SKM-1 (cell line): ENCODE data around the gene JARID2.

Experiments
- DNase-seq: peaks from one replicate; lab custom pipeline; 2025; ENCODE audit not compliant: unreplicated experiment; lab: John Stamatoyannopoulos, UW

Gene JARID2

DNA sequence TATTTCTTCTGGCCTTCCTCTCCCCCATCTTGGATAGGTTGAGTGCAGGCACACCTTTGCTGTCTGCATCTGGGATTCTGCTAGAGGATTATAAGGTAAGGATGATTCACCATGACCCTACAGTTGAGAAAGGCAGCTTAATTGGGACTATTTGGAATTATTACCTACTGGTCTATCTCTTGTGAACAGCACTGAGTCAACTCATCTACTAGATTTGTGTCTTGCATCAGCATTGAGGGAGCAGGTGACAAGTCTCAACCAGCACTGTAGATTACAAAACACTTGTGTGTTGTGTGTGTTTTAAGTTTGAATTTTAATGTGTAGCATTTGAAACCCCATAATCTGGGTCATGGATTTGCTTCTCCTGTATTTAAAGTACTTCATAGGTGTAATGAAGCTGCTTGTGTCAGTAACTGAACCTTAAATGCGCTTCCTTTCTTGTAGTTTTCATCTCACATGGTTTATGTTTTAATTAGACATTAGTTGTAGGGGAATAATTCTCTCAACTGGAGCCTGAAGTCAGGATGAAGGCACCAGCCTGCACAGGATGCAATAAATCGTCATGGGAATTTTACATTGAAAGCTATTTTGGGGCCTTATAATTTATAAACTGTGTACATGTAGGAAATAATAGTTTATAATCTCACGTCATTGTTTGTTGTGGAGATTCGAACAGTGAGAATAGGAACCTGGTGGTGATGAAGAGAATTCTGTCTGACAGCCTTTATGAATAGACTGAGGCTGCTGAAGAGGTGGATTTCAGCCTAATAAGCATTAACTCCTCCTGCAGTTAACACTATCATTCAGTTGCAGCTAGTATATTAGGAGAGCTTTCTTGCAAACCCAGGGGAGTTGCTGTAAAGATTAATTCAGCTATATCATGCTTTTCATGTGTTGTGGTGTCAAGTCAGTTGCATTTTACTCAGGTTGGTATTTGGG is 125.1 kb downstream of the JARID2 start:
- no peak for DNase-seq

GRCh38 chr6:15372932-15373331 is 127.1 kb downstream of the JARID2 start:
- DNase-seq = no peak

GRCh38 chr6:15374119-15374518 is 128.2 kb downstream of the JARID2 start:
- DNase-seq = no peak

DNA sequence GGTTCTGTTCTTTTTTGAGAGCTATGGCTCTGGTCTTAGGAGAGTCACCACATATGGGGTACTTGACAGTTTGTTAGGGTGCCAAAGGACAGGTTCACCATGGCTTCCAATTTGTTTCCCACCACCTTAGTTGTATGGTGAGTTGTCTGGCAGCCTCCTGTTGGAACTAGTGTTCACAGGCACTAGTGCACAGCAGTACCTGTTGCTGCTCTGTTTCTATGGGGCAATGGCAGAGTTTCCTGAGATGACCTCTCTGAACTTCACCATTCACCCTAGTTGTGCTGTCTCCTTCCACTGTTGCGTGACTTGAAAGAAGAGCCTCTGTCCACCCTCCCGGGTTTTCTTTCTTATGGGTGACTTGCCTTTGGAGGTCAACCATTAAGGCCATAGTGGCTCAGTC is 129.1 kb downstream of the JARID2 start:
- DNase-seq = no peak

DNA sequence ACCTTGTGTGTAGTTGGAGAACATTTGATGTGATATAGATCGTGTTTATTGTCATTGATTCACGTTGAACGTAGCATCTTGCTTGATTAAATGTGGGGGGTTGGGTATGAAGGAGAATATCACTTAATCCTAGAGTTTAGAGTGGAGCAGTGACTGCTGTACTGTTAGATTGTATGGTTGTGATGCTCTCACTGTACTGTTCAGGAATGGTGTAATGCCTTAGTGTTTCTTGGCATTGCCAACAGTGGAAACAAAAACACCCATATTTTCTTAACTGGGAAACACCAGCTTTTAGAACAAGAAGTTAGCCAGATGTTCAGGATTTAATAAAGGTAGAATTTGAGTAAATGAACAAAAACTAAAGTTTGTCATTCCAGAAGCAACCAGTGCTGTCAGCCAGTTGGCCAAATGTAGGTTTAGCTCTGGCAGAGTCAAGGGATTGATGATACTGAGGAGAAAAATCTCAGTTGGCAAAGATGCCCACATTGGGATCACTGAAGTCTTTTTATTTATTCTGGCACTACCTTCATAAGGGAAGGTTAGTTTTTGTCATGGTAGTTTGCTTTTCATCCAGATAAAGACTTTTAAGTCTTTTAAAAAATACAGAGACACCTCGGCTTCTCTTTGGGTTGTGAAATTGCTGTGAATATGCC is 129.9 kb downstream of the JARID2 start:
- DNase-seq = no peak

DNA sequence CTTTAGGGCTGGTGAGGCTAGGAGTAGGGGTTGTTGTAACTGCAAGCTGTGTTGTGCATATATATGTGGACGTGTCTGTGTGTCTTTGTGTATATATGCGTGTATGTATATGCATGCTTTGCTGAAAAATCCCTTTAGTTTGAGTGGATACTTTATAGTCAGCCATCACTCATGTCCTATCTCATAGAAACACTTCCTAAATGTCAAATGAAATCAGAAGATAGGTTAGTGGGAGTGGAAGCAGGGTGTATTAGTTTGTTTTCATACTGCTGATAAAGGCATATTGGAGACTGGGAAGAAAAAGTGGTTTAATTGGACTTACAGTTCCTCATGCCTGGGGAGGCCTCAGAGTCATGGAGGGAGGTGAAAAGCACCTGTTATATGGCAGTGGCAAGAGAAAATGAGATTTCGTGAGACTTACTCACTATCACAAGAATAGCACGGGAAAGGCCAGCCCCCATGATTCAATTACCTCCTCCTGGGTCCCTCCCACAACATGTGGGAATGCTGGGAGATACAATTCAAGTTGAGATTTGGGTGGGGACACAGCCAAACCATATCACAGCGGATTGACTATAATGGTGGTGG is 131.1 kb downstream of the JARID2 start:
- DNase-seq = no peak

DNA sequence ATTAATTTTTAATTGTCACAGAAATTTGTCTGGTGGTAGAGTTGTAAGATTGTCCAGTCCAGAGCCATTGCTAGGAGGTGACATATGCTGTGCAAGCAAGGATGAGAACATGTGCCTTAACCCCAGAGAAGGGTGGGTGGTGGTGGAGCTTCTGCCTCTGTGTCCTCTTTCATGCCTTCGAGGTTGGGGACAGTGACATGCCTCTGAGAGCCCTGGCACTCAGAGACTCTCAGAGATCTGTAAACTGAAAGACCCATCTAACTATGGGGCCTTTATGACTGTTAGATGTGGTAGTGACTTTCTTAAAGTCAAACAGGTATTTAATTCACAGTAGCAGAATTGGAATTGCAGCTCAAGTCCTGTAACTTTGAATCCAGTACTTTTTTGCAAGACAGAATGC is 132.4 kb downstream of the JARID2 start:
- no peak for DNase-seq

- DNase-seq = no peak
Observed at GRCh38 chr6:15378866-15379265, 133.0 kb downstream of the JARID2 start.

- no peak for DNase-seq
Observed at GRCh38 chr6:15380351-15380750, 134.5 kb downstream of the JARID2 start.

DNA sequence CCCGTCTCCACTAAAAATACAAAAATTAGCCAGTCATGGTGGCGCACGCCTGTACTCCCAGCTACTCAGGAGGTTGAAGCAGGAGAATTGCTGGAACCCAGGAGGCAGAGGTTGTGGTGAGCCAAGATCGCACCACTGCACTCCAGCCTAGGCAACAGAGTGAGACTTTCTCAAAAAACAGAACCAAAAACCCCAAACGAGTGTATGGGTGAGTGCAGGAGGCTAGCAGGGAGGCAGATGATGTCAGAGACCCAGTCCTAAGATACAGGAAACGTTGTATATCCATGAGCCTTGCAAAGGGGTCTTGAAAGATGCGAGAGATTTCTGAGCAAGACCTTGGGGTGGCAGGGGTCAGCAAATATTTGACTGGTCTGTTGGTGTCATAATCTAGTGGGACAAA is 136.2 kb downstream of the JARID2 start:
- no peak for DNase-seq

- no peak for DNase-seq
Observed at GRCh38 chr6:15382712-15383111, 136.8 kb downstream of the JARID2 start.

DNA sequence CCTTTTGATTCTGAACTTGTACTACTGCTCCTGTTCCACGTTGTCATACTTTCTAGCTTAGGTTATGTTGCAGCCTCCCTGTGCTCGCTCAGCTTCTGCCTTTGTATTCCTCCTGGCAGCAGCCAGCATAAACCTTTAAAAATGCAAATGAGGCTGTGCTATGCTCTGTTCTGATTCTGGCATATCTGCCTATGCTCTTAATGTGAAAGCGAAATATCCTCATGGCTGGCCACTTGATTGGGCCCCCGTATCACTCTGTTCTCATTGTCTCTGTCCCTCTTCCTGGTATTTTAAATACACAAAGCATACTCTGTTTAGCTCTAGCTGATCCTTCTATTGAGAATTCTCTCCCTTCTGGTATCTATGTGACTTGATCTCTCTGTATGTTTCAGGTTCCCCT is 139.0 kb downstream of the JARID2 start:
- no peak for DNase-seq

GRCh38 chr6:15385521-15385920 is 139.7 kb downstream of the JARID2 start:
- no peak for DNase-seq

GRCh38 chr6:15386110-15386755 is 140.4 kb downstream of the JARID2 start:
- DNase-seq = no peak

GRCh38 chr6:15386756-15387112 is 140.9 kb downstream of the JARID2 start:
- DNase-seq = no peak

DNA sequence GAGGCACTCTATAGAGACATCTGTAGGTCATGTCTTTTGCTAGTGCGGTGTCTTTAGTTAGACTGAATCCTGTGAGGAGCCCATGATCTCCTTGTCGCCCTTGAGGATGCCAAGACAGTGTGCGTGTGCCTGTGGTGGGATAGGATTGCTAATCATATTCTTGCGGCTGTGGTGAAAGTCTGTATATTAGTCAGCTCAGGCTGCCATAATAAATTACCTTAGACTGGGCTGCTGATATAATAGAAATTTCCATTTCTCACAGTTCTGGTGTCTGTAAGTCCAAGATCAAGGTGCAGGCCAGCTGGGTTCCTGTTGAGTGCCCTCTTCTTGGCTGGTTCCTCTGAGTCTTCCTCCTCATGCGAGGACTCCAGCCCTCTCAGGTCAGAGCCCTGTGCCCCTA is 141.2 kb downstream of the JARID2 start:
- DNase-seq = no peak

DNA sequence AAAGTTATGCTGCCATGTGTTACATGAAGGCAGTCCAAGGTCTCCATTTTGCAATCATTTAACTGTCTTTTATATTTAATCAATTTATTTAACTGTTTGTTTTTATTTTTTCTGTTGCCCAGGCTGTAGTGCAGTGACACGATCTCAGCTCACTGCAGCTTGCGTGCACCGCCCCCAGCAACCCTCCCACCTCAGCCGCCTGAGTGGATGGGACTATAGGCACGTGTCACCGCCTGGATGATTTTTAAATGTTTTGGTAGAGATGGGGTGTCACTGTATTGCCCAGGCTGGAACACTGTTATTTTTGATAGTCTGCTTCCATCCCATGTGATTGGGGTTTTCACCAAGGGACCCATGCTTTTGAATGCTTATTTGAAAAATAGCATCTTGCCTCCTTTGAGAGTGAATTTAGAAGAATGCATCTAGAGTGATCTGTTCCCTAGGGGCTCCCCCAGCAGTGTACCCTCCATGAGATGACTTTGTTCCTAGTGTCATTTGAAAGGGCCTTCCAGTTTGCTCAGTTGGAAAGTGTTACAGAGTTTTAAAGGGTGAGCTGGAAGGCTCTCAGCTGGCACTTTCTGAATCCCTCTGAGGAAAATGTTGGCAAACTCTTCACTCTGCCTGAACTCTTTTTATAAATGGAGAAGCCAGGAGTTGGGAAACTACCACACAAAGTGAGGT is 143.4 kb downstream of the JARID2 start:
- DNase-seq = no peak

DNA sequence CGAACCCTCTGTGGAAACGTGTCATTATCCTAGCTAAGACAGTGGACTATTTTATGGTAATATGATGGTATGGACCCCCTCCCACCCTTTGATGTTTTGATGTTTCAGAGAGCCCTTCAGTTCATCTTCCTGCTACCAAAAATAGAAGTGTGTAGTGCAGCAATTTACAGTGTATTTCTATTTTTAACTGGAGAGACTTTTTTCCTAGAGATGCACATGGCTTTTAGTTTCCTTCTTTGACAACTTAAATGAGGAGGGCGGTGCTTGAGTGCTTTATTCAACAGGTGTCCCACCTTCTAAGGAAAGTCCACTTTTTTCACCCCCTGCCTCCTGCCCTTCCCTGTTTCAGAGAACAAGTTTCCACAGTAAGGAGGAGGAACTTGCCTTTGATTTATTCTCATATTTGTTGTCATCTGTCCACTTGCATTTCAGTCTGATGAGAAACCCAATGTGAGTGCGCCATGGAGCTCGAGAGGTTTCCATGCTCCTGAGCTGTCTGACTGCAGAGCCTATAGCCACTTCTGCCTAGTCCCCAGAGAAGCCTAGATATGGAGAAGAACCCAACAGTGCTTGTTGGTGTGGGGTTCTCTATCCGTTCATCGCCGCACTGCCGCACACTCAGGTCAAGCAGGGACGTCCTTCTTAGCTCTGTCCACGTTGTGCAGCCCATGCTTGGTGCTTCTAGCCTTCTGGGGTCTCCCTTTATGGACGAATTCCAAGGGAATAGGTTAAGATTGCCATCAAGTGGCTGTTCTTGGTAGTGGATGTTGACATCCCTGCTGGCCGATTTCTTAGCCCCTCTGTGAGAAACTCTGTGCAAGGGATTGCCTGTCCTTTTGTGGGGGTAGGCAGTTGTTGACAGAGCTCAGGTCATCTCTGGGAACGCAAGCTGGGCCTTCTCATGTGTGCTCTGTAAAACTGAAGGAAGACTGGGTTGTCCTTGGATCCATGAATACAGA is 144.2 kb downstream of the JARID2 start:
- no peak for DNase-seq

DNA sequence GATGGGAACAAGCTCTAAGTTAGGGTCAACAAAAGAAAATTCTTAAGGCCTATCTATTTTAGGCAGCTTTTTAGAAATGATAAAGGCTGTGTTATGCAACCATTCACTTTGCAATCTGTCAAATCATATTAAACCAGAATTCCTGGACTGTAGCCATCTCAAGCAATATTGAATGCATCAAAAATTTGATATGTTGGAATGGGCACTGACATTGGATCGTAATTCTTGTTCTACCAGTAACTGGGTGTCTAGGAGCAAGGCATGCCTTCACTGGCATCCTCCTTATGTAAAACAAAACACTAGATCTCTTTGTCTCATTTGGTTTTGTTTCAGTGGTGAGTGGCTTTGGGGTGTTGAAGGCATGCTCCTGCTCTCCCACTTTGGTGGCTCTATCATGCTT is 145.6 kb downstream of the JARID2 start:
- no peak for DNase-seq

GRCh38 chr6:15392182-15392581 is 146.3 kb downstream of the JARID2 start:
- DNase-seq = no peak
